Erythroblast (primary cell): Measurements from ENCODE around the gene IL31RA.

Source experiments
- GATA1 ChIP-seq: IDR thresholded peaks from 2 replicates; pipeline ENCODE4 v1.6.1; 2011; ENCODE audit warnings: low read depth, mild to moderate bottlenecking, control low read depth, low read length, moderate library complexity
- POLR2A ChIP-seq: IDR thresholded peaks from 2 replicates; pipeline ENCODE4 v1.6.1; 2011; ENCODE audit warnings: mild to moderate bottlenecking, low read length

GRCh38 chr5:55935371-55935770 is 84.2 kb downstream of the IL31RA start:
- TF ChIP-seq POLR2A (no peak), GATA1 (no peak)
